Gastroesophageal sphincter (tissue), 4 donors: Measurements from ENCODE around the gene LEFTY2. TPM values are rescaled to one million over a fixed set of nuclear protein-coding genes. Genes with fewer than 3 reads are reported as not detected.

Experiments used
- ATAC-seq: fragments of 150-250 bp; one replicate; pipeline ENCODE4 v1.9.1; 2016; ENCODE audit warnings: mild to moderate bottlenecking, moderate library complexity
- H3K27ac ChIP-seq, 4 donors: fragments of 200-600 bp; sonication (generic) in 3 of 4; 1 replicate in 3 of 4; 2 replicates in 1 of 4; pipeline ENCODE4 v1.5.1; 2016 to 2019
- H3K27me3 ChIP-seq: fragments of 200-600 bp; sonication (generic); one replicate; pipeline ENCODE4 v1.5.1; 2019
- H3K36me3 ChIP-seq, 2 donors: fragments of 200-600 bp; sonication (generic); one replicate each; pipeline ENCODE4 v1.5.1; 2019; ENCODE audit warnings: control low read depth in 1 of 2
- H3K4me1 ChIP-seq, 3 donors: fragments of 200-600 bp; sonication (generic); 1 replicate in 2 of 3; 2 replicates in 1 of 3; pipeline ENCODE4 v1.5.1; 2016 to 2019; ENCODE audit warnings: control low read depth in 2 of 3
- H3K4me3 ChIP-seq, 2 donors: fragments of 200-600 bp; sonication (generic); one replicate each; pipeline ENCODE4 v1.5.1; 2019; ENCODE audit warnings: mild to moderate bottlenecking in 1 of 2, moderate library complexity in 1 of 2
- H3K9me3 ChIP-seq, 3 donors: fragments of 200-600 bp; sonication (generic); one replicate each; pipeline ENCODE4 v1.5.1; 2017 to 2019; ENCODE audit warnings: control low read depth in 2 of 3
- EP300 ChIP-seq: sonication (generic); formaldehyde crosslinking; IDR thresholded peaks from one replicate; pipeline ENCODE4 v1.6.1; 2017; ENCODE audit warnings: antibody characterized with exemption, mild to moderate bottlenecking
- POLR2A ChIP-seq, 2 donors: fragments of 450-650 bp; IDR thresholded peaks; one replicate each; pipeline ENCODE4 v1.6.1; 2017; ENCODE audit warnings: antibody characterized with exemption in 2 of 2, mild to moderate bottlenecking in 2 of 2, moderate library complexity in 1 of 2
- POLR2AphosphoS5 ChIP-seq: sonication (generic); formaldehyde crosslinking; IDR thresholded peaks from one replicate; pipeline ENCODE4 v1.6.1; 2017; ENCODE audit warnings: antibody characterized with exemption
- WGBS, 2 donors: methylation state at CpG; one replicate each; pipeline ENCODE4 v1.1.5; 2018; ENCODE audit warnings: low coverage in 1 of 2; 5-methylcytosine and 5-hydroxymethylcytosine counted together
- total RNA-seq, 4 donors: library from RNA; depleted of rRNA; stranded (reverse); fragments of >200 nt; gene quantifications; one replicate each; pipeline ENCODE4 v1.1.0, GENCODE V29; 2016
- TF ChIP-seq, protein P1 (sequence below), 4 experiments: fragments of 200-600 bp in 2 of 4; fragments of 450-650 bp in 2 of 4; sonication (generic) in 1 of 4; IDR thresholded peaks; one replicate each; pipeline ENCODE4 v1.5.1; 2017 to 2019; ENCODE audit warnings: antibody characterized with exemption in 4 of 4, mild to moderate bottlenecking in 2 of 4, moderate library complexity in 2 of 4

The LEFTY2 gene
- total RNA-seq, 4 donors from 2014 or later, result 1.1 TPM; not detected in 3

DNA sequence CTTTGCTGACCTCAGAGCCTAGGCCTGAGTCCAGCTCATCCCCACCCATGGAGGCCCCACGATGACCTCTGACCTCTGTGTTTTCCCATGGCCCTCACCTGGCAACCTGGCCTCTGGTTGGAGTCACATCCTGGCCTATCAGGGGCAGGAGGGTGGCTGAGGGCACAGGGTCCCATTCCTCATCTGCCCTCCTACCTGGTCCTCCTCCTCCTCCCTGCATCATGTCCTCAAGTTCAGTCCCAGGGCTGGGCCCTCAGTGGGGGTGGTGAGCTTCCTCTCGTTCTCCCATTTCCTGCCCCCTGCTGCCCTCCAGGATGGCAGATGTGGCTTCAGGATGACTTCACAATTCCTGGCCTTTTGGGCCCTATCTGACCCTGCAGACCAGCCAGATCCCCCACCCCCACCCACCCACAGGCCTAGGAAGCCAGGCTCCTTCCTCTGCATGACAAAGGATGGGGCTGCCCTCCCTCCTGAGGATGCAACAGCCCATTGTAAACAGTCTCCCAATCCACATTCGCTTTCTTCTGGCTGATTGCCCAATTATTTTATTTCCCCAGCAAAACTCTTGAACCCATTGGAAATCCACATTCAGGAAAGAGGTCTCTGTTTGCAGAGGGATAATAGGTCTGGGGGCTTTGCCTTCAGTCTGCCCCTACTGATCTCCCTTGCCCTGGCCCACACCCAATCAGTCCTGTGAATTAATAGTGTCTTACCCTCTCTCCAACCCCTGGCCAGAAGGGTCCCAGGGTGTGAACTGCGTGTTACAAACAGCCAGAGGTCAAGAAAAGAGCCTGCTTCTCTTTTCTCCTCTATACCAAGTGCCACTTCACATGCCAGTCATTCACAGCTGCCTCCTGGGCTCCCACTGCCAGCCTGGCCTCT is 41.7 kb downstream of the LEFTY2 start:
- peak; percentile 10 for ATAC-seq
- TF ChIP-seq EP300 (no peak), POLR2AphosphoS5 (no peak), POLR2A (IDR thresholded peaks at IDR 0.05) (no peak)
- TF ChIP-seq, protein P1, sequence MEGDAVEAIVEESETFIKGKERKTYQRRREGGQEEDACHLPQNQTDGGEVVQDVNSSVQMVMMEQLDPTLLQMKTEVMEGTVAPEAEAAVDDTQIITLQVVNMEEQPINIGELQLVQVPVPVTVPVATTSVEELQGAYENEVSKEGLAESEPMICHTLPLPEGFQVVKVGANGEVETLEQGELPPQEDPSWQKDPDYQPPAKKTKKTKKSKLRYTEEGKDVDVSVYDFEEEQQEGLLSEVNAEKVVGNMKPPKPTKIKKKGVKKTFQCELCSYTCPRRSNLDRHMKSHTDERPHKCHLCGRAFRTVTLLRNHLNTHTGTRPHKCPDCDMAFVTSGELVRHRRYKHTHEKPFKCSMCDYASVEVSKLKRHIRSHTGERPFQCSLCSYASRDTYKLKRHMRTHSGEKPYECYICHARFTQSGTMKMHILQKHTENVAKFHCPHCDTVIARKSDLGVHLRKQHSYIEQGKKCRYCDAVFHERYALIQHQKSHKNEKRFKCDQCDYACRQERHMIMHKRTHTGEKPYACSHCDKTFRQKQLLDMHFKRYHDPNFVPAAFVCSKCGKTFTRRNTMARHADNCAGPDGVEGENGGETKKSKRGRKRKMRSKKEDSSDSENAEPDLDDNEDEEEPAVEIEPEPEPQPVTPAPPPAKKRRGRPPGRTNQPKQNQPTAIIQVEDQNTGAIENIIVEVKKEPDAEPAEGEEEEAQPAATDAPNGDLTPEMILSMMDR (IDR thresholded peaks at IDR 0.05), result no peak
- 60 to 71% methylated on average over 2 to 3 of the region's 4 CpGs for WGBS, 2 donors
- Histone ChIP-seq H3K27me3 (no peaks in the 10 kb centered on the region), H3K4me1 (no peaks in the 10 kb centered on the region), H3K36me3 (no peaks in the 10 kb centered on the region), H3K27ac (no peak overlapping the region), H3K4me3 (no peak overlapping the region), H3K9me3 (no peaks in the 10 kb centered on the region)

DNA sequence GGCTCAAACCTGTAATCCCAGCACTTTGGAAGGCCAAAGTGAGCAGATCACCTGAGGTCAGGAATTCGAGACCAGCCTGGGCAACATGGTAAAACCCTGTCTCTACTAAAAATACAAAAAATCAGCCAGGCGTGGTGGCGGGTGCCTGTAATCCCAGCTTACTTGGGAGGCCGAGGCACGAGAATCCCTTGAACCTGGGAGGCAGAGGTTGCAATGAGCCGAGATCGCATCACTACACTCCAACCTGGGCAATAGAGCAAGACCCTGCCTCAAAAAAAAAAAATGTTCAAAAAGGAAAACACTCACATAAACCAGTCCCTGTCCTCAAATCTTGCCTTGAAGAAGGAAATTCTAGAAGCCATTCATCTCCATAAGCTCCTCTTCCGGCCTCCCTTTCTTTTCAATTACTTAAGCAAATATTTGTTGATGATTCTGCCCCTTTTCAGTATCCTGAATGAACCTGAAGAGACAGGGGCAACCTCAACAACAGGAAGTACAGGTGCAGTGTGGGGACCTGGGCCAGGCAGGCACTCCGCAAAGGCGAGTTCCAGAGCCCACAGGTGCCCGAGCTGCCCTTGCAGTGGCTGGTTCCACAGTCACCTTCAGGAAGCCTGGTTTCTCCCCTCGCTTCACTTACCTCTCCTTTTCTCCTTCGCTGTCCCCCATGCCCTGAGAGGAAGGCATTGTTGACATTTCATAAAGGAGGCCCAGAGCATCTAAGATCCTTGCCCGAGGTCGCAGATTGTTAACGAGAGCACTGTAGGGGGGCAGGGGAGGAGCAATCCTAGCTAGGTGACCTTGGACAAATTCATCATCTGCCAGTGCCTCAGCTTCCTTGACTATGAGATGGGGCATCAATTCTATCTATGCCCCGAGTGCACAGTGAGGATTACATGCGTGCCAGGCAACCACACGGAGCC is 43.2 kb downstream of the LEFTY2 start:
- H3K27ac ChIP-seq, result no peak overlapping the region
- 92% methylated on average over 3 to 15 of the region's 19 CpGs for WGBS, 2 donors
- no peaks in the 10 kb centered on the region for H3K27me3 ChIP-seq

DNA sequence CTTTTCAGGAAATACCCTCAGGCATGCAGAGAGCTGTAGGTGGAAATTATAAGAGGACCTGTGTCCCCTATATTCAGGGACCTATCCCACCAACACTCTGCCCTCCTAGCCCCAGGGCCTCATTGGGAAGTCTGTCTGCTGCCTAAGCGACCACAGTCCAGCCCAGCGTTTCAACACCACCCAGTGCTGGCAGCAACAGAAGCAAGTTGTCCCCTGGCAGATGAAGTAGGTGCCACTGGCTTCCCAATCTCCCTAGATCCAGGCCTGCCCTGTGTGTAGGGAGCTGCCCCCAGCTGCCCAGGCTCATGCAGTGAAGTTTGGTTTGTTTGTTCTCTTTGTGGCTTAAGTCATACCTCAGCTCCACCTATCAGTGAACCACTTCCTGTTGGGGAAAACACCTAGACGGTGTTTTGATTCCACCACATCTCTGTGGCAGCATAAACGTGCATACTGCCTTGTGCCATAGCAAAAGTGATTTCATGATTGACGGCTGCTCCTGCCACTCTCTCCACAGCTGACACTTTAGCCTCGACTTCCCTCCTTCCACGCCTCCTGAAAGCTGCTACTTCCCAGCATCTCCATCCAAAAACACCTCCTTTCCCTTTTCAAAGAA is 44.0 kb downstream of the LEFTY2 start:
- whole genome bisulfite sequencing, 2 donors, result 36 to 62% methylated on average over 3 to 5 of the region's 7 CpGs
- no peak for TF ChIP-seq EP300
- TF ChIP-seq, protein P1 (IDR thresholded peaks at IDR 0.05), result no peak
- no peak for TF ChIP-seq POLR2A (IDR thresholded peaks at IDR 0.05)
- TF ChIP-seq POLR2AphosphoS5, result no peak
- Histone ChIP-seq H3K4me3 (no peak overlapping the region), H3K4me1 (no peaks in the 10 kb centered on the region), H3K9me3 (no peaks in the 10 kb centered on the region), H3K36me3 (no peaks in the 10 kb centered on the region), H3K27me3 (no peaks in the 10 kb centered on the region), H3K27ac (no peak overlapping the region)
- no peak for ATAC-seq

More for the DNA sequence above, 43.2 kb downstream of the LEFTY2 start:
- no peaks in the 10 kb centered on the region for H3K4me1 ChIP-seq
- H3K9me3 ChIP-seq, result no peaks in the 10 kb centered on the region
- no peak for ATAC-seq
- TF ChIP-seq, protein P1 (IDR thresholded peaks at IDR 0.05), result no peak
- TF ChIP-seq EP300, result no peak
- no peak for TF ChIP-seq POLR2A (IDR thresholded peaks at IDR 0.05)
- no peak for TF ChIP-seq POLR2AphosphoS5
- H3K36me3 ChIP-seq, result no peaks in the 10 kb centered on the region
- no peak overlapping the region for H3K4me3 ChIP-seq

DNA sequence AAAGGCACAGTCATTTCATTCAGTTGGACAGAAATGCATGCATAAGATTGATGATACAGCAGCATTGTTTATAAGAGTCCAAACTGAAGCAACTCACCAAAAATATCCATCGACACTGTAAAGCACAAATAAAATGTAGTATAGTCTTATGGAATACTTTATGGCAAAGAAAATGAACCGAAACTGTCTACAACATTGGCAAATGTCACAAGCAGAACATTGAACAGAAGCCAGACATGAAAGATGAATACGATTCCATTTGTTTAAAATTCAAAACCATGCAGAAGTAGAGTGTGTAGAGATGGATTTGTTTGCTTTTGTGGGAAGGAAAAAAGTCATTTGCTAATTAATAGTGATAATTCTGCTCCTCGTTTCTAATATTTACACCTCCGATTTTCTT is 44.5 kb downstream of the LEFTY2 start:
- 21 to 36% methylated on average over 5 of the region's 5 CpGs for WGBS, 2 donors
- Histone ChIP-seq H3K4me1 (no peaks in the 10 kb centered on the region), H3K27me3 (no peaks in the 10 kb centered on the region), H3K4me3 (no peak overlapping the region), H3K9me3 (no peaks in the 10 kb centered on the region), H3K27ac (no peak overlapping the region), H3K36me3 (no peaks in the 10 kb centered on the region)
- ATAC-seq, result no peak
- TF ChIP-seq POLR2AphosphoS5 (no peak), EP300 (no peak), POLR2A (IDR thresholded peaks at IDR 0.05) (no peak)
- TF ChIP-seq, protein P1 (IDR thresholded peaks at IDR 0.05), result no peak
